Measurements from ENCODE around the gene GHITM.

GRCh38 chr10:84172467-84173356, 33.4 kb downstream of the GHITM start:
- TF ChIP-seq POLR2AphosphoS5 (IDR thresholded peaks at IDR 0.05) (no peak), CTCF (IDR thresholded peaks at IDR 0.05) (no peak)

Measured in esophagus muscularis mucosa (tissue), 3 donors.